HPDE6-E6E7 (cell line): ENCODE results near the gene ARHGEF26.
"Not testable (repeated sequence)": the region's sequence is repeated elsewhere in the genome, so short reads cannot be mapped to it uniquely, and the experiment has no call there.

Experiments
- DNase-seq: peaks from one replicate; pipeline ENCODE4 v3.0.0; 2011; ENCODE audit warnings: missing footprints; ENCODE audit errors: extremely low spot score

Gene ARHGEF26

GRCh38 chr3:154120961-154121700, at the start of gene ARHGEF26:
Gene ARHGEF26, plus strand, starts transcription at chr3:154121390. Its CDS starts 603 bp downstream, at chr3:154121993.
- peak; percentile 84 for DNase-seq

- no peak for DNase-seq
These were observed 46.2 kb upstream of the ARHGEF26 start for GRCh38 chr3:154074966-154075365.

- no peak for DNase-seq
These were observed 42.5 kb upstream of the ARHGEF26 start for GRCh38 chr3:154078672-154079071.

- no peak for DNase-seq
These were observed 39.9 kb upstream of the ARHGEF26 start for GRCh38 chr3:154081305-154081704.

GRCh38 chr3:154085071-154085470, 36.1 kb upstream of the ARHGEF26 start:
- no peak for DNase-seq

- DNase-seq: no peak
These were observed 35.4 kb upstream of the ARHGEF26 start for GRCh38 chr3:154085799-154086198.

- DNase-seq: no peak
These were observed 34.9 kb upstream of the ARHGEF26 start for GRCh38 chr3:154086286-154086685.

GRCh38 chr3:154087756-154088480, 33.3 kb upstream of the ARHGEF26 start:
- not testable (repeated sequence) for DNase-seq

GRCh38 chr3:154089421-154090420, 31.5 kb upstream of the ARHGEF26 start:
- DNase-seq: peak; percentile 58

GRCh38 chr3:154094051-154094450, 27.1 kb upstream of the ARHGEF26 start:
- DNase-seq: no peak

- DNase-seq: no peak
These were observed 25.3 kb upstream of the ARHGEF26 start for GRCh38 chr3:154095832-154096421.

GRCh38 chr3:154098376-154098775, 22.8 kb upstream of the ARHGEF26 start:
- no peak for DNase-seq

- DNase-seq: no peak
These were observed 20.6 kb upstream of the ARHGEF26 start for GRCh38 chr3:154100556-154100955.

- no peak for DNase-seq
These were observed 19.9 kb upstream of the ARHGEF26 start for GRCh38 chr3:154101250-154101649.

- DNase-seq: no peak
These were observed 19.0 kb upstream of the ARHGEF26 start for GRCh38 chr3:154102225-154102624.

GRCh38 chr3:154105218-154105975, 15.8 kb upstream of the ARHGEF26 start:
- DNase-seq: no peak

- no peak for DNase-seq
These were observed 9.7 kb upstream of the ARHGEF26 start for GRCh38 chr3:154111365-154111935.

GRCh38 chr3:154112146-154112852, 8.9 kb upstream of the ARHGEF26 start:
- no peak for DNase-seq

- no peak for DNase-seq
These were observed 7.6 kb upstream of the ARHGEF26 start for GRCh38 chr3:154113609-154114008.

GRCh38 chr3:154115332-154115731, 5.9 kb upstream of the ARHGEF26 start:
- DNase-seq: no peak
